Stimulated activated CD4-positive, alpha-beta T cell treated with anti-CD3 and anti-CD28 coated beads, Interleukin-2, amount 100 ng/mL, for 48 hours (primary cell): ENCODE results near the gene GARRE1.

ENCODE experiments used
- DNase-seq, 2 donors: peaks; one replicate each; pipeline ENCODE4 v3.0.0-alpha.2; 2020

GARRE1 gene

DNA sequence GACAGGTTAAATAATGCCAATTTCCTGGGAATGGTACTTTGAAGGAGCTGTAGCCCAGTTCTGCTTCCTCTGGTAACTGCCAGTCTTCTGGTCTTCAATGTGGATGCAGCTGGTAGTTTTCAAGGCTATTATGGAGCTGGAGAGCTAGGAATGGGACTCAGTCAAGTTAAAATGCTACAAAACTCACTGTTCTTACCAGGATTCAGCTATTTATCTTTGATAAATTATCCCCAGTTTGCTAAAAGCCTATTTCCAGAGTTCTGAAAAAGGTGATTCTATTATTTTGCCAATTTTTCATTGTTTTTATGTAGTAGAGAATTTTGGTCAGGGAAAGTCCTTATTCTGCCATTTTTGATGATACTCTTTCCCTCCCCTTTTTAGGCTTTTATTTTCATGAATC lies 40.7 kb downstream of the GARRE1 start:
- DNase-seq = no peak

DNA sequence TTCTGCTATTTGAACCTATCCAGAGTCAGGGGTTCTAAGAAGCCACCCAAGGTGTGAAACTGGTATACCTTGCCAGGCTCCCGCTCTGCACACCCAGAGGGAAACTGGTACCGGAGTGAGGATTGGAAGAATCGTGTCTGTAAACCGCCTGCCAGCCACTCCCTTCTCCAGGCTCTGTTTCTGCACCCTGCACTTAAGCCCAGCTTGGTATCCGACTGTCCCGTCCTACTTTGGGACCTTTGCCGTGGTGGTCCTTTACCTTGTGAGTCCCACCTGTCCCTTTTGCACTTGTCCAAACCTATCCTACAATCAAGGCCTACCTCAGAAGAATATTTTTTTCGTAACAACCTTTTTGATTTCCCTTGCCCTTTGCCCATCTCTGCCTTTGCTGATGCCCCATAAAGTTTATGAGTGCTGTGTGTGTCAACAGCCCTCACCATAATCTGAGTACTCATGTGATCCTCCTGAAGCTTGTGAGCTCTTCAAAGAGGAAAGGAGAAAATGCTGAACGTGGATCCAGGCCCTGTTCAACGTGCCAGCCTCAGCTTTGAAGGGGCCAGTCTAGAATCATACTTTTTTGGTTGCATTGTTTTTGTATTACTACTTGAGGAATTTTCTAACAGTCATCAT lies 44.7 kb downstream of the GARRE1 start:
- no peak for DNase-seq

DNA sequence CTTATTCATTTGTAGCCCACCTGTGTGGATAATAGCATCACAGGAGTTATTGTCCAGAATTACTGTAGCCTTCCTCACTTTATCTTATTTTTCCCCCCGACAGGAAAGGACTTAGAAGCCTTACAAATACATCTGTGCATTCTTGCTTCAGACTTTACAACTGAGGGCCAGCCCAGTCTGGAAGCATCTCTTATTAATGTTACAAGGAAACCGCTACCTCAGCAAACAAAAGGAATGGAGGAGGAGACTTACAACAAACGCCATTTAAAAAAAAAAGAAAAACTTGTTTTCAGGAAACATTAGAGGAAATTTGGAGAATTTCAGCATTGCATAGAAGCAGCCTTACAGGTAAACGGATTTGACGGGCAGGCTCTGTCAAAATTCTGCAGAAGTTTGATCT lies 45.2 kb downstream of the GARRE1 start:
- no peak for DNase-seq

DNA sequence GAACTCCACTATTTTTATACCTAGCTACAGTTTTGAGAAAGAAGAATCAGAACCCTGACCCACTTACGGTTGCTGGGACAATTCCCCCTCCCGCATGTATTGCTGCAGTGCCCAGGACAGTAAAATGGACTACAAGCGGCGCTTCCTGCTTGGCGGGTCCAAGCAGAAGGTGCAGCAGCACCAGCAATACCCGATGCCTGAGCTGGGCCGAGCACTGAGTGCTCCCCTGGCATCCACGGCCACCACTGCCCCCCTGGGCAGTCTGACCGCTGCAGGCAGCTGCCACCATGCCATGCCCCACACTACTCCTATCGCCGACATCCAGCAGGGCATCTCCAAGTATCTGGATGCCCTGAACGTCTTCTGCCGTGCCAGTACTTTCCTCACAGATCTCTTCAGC lies 46.0 kb downstream of the GARRE1 start:
- DNase-seq = no peak

DNA sequence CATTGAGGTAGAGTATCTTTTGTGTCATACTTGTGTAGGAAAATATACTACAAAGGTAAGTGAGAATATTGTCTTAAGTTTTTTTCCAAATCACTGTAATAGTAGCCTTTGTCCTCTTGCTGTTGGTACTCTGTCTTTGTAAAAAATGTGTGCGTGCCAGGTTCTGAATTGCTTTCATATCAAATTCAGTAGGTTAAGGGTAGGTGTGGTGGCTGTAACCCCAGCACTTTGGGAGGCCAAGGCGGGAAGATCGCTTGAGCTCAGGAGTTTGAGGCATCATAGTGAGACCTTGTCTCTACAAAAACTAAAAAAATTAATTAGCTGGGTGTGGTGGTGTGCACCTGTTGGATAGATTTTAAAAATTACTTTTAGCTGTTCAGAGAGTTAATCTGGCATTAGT lies 46.6 kb downstream of the GARRE1 start:
- DNase-seq = no peak
